HG02642 (cell line): ENCODE data around the gene SLC5A5.
"Not testable (repeated sequence)": the region's sequence is repeated elsewhere in the genome, so short reads cannot be mapped to it uniquely, and the experiment has no call there.

Experiments
- ATAC-seq: cut with Tn5 transposase; IDR thresholded peaks from one replicate; pipeline ENCODE4 v1.9.1; 2021; ENCODE audit warnings: mild to moderate bottlenecking; ENCODE audit not compliant: unreplicated experiment, poor library complexity

Gene SLC5A5

GRCh38 chr19:17915940-17916593 lies 44.3 kb downstream of the SLC5A5 start:
- no peak for ATAC-seq

DNA sequence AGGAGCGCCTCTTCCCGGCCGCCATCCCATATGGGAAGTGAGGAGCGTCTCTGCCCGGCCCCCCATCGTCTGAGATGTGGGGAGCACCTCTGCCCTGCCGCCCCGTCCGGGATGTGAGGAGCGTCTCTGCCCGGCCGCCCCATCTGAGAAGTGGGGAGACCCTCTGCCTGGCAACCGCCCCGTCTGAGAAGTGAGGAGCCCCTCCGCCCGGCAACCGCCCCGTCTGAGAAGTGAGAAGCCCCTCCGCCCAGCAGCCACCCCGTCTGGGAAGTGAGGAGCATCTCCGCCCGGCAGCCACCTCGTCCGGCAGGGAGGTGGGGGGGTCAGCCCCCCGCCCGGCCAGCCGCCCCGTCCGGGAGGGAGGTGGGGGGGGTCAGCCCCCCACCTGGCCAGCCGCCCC lies 46.4 kb downstream of the SLC5A5 start:
- not testable (repeated sequence) for ATAC-seq

DNA sequence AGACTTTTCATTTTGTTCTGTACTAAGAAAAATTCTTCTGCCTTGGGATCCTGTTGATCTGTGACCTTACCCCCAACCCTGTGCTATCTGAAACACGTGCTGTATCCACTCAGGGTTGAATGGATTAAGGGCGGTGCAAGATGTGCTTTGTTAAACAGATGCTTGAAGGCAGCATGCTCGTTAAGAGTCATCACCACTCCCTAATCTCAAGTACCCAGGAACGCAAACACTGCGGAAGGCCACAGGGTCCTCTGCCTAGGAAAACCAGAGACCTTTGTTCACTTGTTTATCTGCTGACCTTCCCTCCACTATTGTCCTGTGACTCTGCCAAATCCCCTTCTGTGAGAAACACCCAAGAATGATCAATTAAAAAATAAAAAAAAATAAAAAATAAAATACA lies 47.4 kb downstream of the SLC5A5 start:
- not testable (repeated sequence) for ATAC-seq

GRCh38 chr19:17920527-17920926 lies 48.8 kb downstream of the SLC5A5 start:
- no peak for ATAC-seq

DNA sequence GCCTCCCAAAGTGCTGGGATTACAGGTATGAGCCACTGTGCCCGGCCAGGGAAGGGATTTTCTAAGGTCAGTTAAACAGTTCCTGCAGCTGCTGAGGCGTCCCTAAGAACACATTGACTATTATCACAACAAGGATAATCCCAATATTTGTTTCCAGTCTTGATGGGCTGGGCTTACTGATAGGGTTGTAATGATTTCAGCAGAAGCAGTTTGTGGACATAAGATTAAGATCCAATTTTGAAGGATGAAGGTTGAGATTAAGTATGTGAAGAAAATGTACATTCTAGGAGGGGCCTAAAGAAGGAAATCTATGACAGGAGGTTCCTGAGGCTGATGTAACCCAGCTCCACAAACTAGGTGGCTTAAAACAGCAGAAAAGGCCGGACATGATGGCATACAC lies 50.4 kb downstream of the SLC5A5 start:
- ATAC-seq, result no peak

DNA sequence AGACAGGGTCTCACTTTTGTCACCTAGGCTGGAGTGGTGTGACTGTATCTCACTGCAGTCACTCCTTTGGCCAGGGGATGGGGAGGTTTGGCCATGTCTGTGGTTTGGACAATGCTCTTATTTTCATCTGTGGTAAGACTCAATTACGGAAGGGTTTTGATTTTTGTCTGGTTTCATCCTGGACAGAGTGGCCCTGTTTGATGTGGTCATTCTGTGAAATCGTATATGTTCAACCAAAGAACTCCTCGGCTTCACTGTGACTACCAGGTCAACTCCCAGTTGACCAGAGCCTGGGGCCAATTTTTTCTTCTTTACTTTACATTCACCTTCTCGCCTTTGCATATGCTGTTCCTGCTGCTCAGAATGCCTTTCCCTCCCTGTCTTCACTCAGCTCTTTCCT lies 54.3 kb downstream of the SLC5A5 start:
- ATAC-seq, result no peak

GRCh38 chr19:17929056-17929455 lies 57.3 kb downstream of the SLC5A5 start:
- ATAC-seq, result no peak

DNA sequence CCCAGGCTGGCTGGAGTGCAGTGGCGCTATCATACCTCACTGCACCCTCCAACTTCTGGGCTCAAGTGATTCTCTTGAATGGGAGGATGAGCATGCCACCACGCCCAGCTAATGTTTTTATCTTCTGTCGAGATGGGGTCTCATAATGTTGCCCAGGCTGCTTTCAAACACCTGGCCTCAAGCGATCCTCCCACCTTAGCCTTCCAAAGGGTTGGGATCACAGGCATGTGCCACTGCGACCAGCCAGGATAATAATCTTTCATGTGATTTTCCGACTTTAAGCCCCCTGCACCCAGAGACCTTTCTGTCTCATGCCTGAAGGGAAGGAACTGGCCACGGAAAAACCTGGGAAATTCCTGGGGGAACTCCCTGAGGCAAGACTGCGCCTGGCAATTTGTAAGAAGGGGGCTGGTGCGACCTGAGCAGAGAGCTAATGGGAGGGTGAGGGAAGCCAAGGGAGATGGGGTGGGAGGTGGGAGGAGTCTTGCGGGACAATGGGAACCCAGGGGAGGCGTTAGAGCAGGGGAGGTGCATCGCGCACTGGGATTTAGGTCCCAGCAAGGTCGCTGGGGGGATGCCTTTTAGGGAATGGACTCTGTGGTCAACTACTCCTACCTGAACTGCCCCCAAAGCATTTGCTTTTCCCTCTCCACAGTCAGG lies 59.9 kb downstream of the SLC5A5 start:
- no peak for ATAC-seq

GRCh38 chr19:17932485-17933338 lies 61.0 kb downstream of the SLC5A5 start, which contains the start of gene CCDC124:
Gene CCDC124 (plus strand): TSS chr19:17933015. CDS start chr19:17936421, 3,406 bp downstream.
- ATAC-seq, result peak; percentile 86

- ATAC-seq, result no peak
Measured at GRCh38 chr19:17933414-17934129, 61.8 kb downstream of the SLC5A5 start.

- no peak for ATAC-seq
Measured at GRCh38 chr19:17936379-17936778, 64.6 kb downstream of the SLC5A5 start.

GRCh38 chr19:17937371-17937900 lies 65.7 kb downstream of the SLC5A5 start:
- ATAC-seq, result no peak

DNA sequence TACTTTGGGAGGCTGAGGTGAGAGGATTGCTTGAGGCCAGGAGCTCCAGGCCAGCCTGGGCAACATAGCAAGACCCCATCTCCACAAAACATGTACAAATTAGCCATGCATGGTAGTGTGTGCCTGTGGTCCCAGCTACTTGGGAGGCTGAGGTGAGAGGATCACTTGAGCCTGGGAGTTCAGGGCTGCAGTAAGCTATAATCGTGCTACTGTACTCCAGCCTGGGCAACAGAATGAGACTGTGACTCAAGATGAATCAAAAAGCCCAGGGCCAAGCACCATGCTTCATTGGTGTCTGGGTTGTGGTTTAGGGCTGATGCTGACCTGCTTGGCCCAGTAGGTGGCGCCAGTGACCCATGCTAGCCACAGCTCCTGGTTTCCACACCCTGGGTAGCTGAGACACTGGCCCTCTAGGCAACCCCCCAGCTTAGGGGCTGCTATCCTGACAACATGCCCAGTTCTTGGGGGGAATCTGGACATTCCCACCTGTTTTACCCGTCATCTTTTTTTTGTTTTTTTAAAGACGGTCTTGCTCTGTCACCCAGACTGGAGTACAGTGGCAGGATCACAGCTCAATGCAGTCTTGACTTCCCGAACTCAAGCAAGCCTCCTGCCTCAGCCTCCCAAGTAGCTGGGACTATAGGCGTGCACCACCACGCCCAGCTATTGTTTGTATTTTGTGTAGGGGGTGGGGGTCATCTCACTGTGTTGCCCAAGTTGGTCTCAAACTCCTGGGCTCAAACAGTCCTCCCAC lies 66.5 kb downstream of the SLC5A5 start:
- peak; percentile 59 for ATAC-seq

DNA sequence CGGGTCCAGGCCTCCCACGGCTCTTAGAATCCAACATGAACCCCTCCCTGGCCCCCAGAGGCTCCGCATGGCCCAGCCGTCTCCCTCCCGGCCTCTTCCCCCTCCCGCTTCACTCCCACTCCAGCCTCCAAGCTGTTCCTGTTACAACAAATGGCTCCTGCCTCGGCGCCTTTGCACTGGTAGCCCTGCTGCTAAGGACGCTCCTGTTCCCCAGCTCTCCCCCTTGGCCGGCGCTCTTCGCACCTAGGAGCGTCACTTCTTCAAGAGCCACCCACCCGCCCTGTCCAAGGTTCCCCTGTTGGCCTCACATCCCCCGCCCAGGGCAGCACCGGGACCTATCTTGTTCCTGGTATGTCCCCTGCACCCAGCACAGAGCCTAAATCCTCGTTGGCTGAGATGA lies 70.4 kb downstream of the SLC5A5 start:
- ATAC-seq, result no peak

DNA sequence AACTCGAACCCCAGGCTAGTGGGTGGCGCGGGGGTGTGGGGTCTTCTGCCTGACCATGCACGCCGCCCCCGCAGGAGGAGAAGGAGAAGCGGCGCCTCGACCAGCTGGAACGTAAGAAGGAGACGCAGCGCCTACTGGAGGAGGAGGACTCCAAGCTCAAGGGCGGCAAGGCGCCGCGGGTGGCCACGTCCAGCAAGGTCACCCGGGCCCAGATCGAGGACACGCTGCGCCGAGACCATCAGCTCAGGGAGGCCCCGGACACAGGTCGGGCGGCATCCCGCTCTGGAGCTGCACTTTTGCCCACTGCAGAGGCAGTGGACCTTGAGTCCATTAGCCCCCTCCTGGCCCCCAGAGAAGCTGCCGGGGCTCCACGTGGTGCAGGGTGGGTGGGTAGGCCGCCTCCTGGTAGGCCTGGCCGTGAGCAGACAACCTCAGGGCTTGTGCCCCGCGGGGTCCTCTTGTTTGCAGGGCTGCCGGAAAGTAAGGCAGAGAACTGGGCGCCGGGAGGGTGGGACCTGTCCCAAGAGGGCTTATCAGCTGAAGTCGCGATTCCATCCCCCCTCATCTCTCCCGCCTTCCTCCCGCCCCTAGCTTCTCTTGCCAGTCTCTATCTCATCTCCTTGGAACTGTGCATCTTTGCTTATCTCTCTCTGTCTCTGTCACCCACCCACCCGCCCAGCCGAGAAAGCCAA lies 71.0 kb downstream of the SLC5A5 start:
- no peak for ATAC-seq

GRCh38 chr19:17943274-17944221 lies 71.8 kb downstream of the SLC5A5 start:
- no peak for ATAC-seq

DNA sequence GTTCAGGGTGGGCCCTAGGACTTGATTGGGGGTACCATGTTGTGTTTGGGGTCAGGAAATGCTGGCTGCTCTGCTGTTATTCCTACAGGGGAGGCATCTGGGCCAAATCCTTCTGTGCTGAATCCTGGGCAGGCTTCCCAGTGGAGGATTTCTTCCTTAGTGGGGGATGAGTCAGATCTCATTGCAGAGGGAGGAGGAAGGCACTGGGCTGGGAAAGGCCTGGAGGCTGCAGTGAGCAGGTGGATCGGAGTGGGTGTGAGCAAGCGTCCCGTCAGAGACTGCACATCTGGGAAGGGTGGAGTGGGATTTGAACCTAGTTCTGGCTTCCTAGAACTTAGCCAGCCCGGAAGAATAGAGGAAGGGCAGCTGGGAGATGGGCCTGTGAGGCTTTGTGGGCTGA lies 72.6 kb downstream of the SLC5A5 start:
- ATAC-seq, result no peak
